ENCODE results near the gene UBQLN1. TPM values are rescaled to one million over a fixed set of nuclear protein-coding genes. Genes with fewer than 3 reads are reported as not detected.
"Not testable (repeated sequence)": the region's sequence is repeated elsewhere in the genome, so short reads cannot be mapped to it uniquely, and the experiment has no call there.

UBQLN1 gene
- total RNA-seq, 1 donor, result 112 TPM

DNA sequence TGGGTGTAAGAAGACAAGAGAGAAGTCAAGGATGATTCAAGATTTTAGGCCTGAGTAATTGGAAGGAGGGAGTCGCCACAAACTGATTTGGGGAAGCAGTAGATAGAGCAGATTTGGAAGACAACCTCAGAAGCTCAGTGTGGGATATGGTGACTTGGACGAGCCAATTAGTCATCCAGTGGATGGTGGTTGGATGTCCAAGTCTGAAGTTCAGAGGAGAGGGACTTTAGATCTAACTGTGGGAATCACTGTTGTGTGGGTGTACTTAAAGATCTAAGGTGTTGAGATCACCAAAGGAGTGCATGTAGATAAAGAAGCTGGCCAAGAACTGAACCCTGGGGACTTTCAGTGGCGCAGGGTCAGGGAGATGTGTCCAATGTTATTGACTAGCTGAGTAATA, 82.6 kb downstream of the UBQLN1 start:
- no peak for DNase-seq (ENCODE audit: low read depth)
- no peak overlapping the region for H3K4me3 ChIP-seq (ENCODE audit: low read depth, low read length)
- TF ChIP-seq, protein P1, sequence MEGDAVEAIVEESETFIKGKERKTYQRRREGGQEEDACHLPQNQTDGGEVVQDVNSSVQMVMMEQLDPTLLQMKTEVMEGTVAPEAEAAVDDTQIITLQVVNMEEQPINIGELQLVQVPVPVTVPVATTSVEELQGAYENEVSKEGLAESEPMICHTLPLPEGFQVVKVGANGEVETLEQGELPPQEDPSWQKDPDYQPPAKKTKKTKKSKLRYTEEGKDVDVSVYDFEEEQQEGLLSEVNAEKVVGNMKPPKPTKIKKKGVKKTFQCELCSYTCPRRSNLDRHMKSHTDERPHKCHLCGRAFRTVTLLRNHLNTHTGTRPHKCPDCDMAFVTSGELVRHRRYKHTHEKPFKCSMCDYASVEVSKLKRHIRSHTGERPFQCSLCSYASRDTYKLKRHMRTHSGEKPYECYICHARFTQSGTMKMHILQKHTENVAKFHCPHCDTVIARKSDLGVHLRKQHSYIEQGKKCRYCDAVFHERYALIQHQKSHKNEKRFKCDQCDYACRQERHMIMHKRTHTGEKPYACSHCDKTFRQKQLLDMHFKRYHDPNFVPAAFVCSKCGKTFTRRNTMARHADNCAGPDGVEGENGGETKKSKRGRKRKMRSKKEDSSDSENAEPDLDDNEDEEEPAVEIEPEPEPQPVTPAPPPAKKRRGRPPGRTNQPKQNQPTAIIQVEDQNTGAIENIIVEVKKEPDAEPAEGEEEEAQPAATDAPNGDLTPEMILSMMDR (IDR thresholded peaks at IDR 0.05; ENCODE audit: insufficient read depth, low read length), result no peak

DNA sequence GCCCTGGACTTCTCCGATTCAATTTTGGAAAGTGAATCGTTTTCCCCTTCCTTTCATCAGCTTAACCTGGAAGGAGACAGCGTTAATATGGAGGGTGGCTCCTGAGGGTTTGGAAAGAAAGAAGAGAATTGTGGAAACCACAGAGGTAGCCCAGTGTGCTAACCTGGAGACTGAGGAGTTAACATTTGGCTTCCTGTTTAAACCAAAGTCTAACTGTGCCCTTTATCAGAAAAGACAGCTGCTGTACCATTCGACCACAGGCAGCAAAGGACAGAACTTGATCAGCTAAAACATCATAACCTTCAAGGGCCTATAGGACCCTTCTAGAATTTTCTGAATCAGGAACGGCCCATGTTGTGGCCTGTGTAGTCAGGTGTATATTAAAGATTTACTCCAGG, 84.1 kb downstream of the UBQLN1 start:
- TF ChIP-seq, protein P1 (IDR thresholded peaks at IDR 0.05; ENCODE audit: insufficient read depth, low read length), result no peak
- peak overlapping the region; percentile 71 for H3K4me3 ChIP-seq (ENCODE audit: low read depth, low read length)
- DNase-seq (ENCODE audit: low read depth), result peak; percentile 38

DNA sequence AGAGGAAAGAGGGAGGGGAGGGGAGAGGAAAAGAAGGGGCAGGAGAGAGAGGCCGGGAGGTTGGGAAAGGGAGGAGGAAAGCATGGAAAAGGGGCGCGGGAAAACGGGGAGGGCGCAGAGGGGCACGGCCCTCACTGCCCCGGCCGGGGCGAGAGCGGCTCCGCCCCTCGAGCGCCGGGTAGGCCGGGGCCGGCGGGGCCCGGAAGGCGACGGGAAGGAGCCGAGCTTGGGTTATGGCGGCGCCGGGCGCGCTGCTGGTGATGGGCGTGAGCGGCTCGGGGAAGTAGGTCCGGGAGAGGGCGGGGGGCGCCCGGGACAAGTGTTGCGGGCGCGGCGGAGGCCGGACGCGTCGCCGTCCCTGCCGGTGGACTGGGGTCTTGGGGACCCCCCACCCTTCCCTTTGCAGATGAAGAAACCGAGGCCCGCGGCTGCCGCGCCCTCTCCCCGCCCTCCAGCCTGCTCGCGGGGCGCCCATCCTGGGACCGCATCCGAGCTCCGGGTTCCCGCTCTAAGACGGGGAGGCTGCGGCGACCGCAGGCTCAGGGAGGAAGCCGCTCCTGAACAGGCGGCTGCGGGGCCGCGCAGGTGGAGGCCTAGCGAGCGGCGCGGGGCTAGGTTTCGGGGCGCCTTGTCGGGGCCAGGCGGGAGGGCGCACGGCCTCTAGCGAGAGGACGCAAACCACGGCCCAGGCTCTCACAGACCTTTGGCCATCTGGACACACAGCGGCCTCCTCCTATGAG, 84.6 kb downstream of the UBQLN1 start, which contains the start of gene IDNK:
Gene IDNK (plus strand): TSS at position 205 of the 740 bp plus-strand sequence. CDS start 29 bp downstream, at position 234.
- TF ChIP-seq, protein P1 (IDR thresholded peaks at IDR 0.05; ENCODE audit: insufficient read depth, low read length), result no peak
- DNase-seq (ENCODE audit: low read depth), result peak; percentile 50
- peak within 1 kb of the TSS; percentile 71 for H3K4me3 ChIP-seq (ENCODE audit: low read depth, low read length)

GRCh38 chr9:83622433-83622938, 85.3 kb downstream of the UBQLN1 start:
- DNase-seq (ENCODE audit: low read depth), result no peak
- TF ChIP-seq, protein P1 (IDR thresholded peaks at IDR 0.05; ENCODE audit: insufficient read depth, low read length), result no peak
- H3K4me3 ChIP-seq (ENCODE audit: low read depth, low read length), result peak overlapping the region; percentile 71

GRCh38 chr9:83620841-83621636, 86.7 kb downstream of the UBQLN1 start:
- TF ChIP-seq, protein P1 (IDR thresholded peaks at IDR 0.05; ENCODE audit: insufficient read depth, low read length), result peak; percentile 78
- DNase-seq (ENCODE audit: low read depth), result peak; percentile 66
- H3K4me3 ChIP-seq (ENCODE audit: low read depth, low read length), result no peak overlapping the region

DNA sequence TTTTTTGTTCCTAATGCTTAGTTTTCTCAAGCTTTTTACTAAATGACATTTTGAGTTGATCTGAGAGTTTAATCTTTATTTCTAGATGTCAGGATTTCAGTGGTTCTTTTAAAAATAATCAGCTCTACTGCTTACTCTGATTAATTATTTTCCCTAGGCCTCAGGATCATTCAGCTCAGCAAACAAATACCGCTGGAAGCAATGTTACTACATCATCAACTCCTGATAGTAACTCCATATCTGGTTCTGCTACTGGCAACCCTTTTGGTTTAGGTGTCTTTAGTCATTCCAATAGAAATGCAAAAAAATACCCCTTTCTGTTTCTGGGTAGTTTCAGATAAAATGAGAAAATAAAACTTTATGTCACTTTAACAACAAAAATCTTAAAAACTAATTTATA, 90.5 kb downstream of the UBQLN1 start:
- TF ChIP-seq, protein P1 (IDR thresholded peaks at IDR 0.05; ENCODE audit: insufficient read depth, low read length), result no peak
- H3K4me3 ChIP-seq (ENCODE audit: low read depth, low read length), result no peak overlapping the region
- no peak for DNase-seq (ENCODE audit: low read depth)

- H3K4me3 ChIP-seq (ENCODE audit: low read depth, low read length); DNase-seq (ENCODE audit: low read depth): not testable (repeated sequence)
These were observed 94.5 kb downstream of the UBQLN1 start for GRCh38 chr9:83613298-83613697.
